K562 (cell line): Measurements from ENCODE around the gene PSMC6. TPM values are rescaled to one million over a fixed set of nuclear protein-coding genes. Genes with fewer than 3 reads are reported as not detected.
A peak's percentile ranks its signal among the peaks of the same experiment; 100 is the strongest.

Source experiments
- GTF2E2 ChIP-seq: fragments of 200-800 bp; sonication (Bioruptor generic); IDR thresholded peaks from 2 replicates; pipeline ENCODE4 v1.6.1; 2016; ENCODE audit warnings: missing genetic modification characterization, missing compliant biosample characterization
- HNRNPK ChIP-seq: fragments of 200-400 bp; formaldehyde crosslinking; IDR thresholded peaks from one replicate; pipeline ENCODE4 v1.6.1; 2018; ENCODE audit warnings: mild to moderate bottlenecking, low read depth, low read length; ENCODE audit not compliant: poor library complexity, severe bottlenecking
- IRF2 ChIP-seq: sonication (generic); formaldehyde crosslinking; IDR thresholded peaks from 2 replicates; pipeline ENCODE4 v1.8.1; 2022; ENCODE audit warnings: mild to moderate bottlenecking, missing genetic modification reagents
- JUN ChIP-seq, 2 experiments: sonication (generic) in 1 of 2; formaldehyde crosslinking in 1 of 2; IDR thresholded peaks; 2 replicates each; pipeline versions ENCODE4 v1.6.1 to v1.8.0; 2012 to 2022; ENCODE audit warnings: borderline replicate concordance in 2 of 2, mild to moderate bottlenecking in 2 of 2, improper control_type of control experiment in 1 of 2, low read depth in 1 of 2, low read length in 1 of 2, missing genetic modification reagents in 1 of 2
- KAT8 ChIP-seq: fragments of 450-650 bp; IDR thresholded peaks from 2 replicates; pipeline ENCODE4 v1.6.1; 2016; ENCODE audit warnings: low read depth, mild to moderate bottlenecking
- KDM1A ChIP-seq, 2 experiments: fragments of 450-650 bp; IDR thresholded peaks; 2 replicates each; pipeline ENCODE4 v1.6.1; 2016; ENCODE audit warnings: mild to moderate bottlenecking in 2 of 2
- ZNF165 ChIP-seq: fragments of 250-450 bp; sonication (Bioruptor Pico); IDR thresholded peaks from 2 replicates; pipeline ENCODE4 v1.4.0; 2020; ENCODE audit warnings: borderline replicate concordance
- ZNF764 ChIP-seq: fragments of 250-450 bp; sonication (Bioruptor Pico); IDR thresholded peaks from 2 replicates; pipeline ENCODE4 v1.4.0; 2020; ENCODE audit warnings: low read depth, mild to moderate bottlenecking, moderate library complexity
- polyA plus RNA-seq, 8 experiments: library from polyadenylated mRNA; depleted of rRNA in 4 of 8; stranded (reverse) in 5 of 8; unstranded in 3 of 8; fragments of >200 nt; fragmentation: Nextera tagmentation in 2 of 8; fragmentation: Illumina TruSeq in 1 of 8; extraction: Ambion mirVana in 2 of 8; extraction: Trizol in 1 of 8; gene quantifications; 2 replicates each; pipeline versions ENCODE4 v1.2.1 to v1.2.3, GENCODE V29; 2011 to 2014; ENCODE audit warnings: inconsistent platforms in 1 of 8, missing spikeins in 1 of 8
- total RNA-seq, 7 experiments: library from RNA; depleted of rRNA in 6 of 7; stranded (reverse); fragments of >200 nt in 6 of 7; fragmentation: Illumina TruSeq in 2 of 7; extraction: Trizol in 2 of 7; gene quantifications; 2 replicates each; pipeline versions ENCODE4 v1.2.1 to v1.2.3, GENCODE V29; 2011 to 2021; ENCODE audit warnings: low replicate concordance in 1 of 7
- TF ChIP-seq, protein P1 (sequence below), 2 experiments: fragments of 450-650 bp; IDR thresholded peaks; 2 replicates each; pipeline ENCODE4 v1.6.1; 2018; ENCODE audit warnings: mild to moderate bottlenecking in 2 of 2, low read depth in 1 of 2; ENCODE audit not compliant: partially characterized antibody in 2 of 2
- TF ChIP-seq, protein P2 (sequence below): fragments of 250-450 bp; sonication (Bioruptor Pico); IDR thresholded peaks from 2 replicates; pipeline ENCODE4 v1.8.0; 2022; ENCODE audit warnings: inconsistent platforms
- TF ChIP-seq, protein P3 (sequence below): fragments of 450-650 bp; IDR thresholded peaks from 2 replicates; pipeline ENCODE4 v1.6.1; 2017; ENCODE audit warnings: mild to moderate bottlenecking, moderate library complexity
- TF ChIP-seq, protein P4 (sequence below): IDR thresholded peaks from 2 replicates; pipeline ENCODE4 v1.6.1; 2011; ENCODE audit warnings: borderline replicate concordance, low read depth, mild to moderate bottlenecking, moderate library complexity, low read length; ENCODE audit not compliant: insufficient read depth, poor library complexity, severe bottlenecking
- TF ChIP-seq, protein P5 (sequence below): fragments of 450-650 bp; formaldehyde crosslinking; IDR thresholded peaks from 2 replicates; pipeline ENCODE4 v1.4.0; 2020; ENCODE audit warnings: mild to moderate bottlenecking, mixed read lengths

Gene PSMC6
- total and polyA plus RNA-seq, 9 of the 15 experiments (the other 6 are each of a cell fraction or from before 2014, with no cell fraction given) = 91.4 to 224 (median 182) TPM

DNA sequence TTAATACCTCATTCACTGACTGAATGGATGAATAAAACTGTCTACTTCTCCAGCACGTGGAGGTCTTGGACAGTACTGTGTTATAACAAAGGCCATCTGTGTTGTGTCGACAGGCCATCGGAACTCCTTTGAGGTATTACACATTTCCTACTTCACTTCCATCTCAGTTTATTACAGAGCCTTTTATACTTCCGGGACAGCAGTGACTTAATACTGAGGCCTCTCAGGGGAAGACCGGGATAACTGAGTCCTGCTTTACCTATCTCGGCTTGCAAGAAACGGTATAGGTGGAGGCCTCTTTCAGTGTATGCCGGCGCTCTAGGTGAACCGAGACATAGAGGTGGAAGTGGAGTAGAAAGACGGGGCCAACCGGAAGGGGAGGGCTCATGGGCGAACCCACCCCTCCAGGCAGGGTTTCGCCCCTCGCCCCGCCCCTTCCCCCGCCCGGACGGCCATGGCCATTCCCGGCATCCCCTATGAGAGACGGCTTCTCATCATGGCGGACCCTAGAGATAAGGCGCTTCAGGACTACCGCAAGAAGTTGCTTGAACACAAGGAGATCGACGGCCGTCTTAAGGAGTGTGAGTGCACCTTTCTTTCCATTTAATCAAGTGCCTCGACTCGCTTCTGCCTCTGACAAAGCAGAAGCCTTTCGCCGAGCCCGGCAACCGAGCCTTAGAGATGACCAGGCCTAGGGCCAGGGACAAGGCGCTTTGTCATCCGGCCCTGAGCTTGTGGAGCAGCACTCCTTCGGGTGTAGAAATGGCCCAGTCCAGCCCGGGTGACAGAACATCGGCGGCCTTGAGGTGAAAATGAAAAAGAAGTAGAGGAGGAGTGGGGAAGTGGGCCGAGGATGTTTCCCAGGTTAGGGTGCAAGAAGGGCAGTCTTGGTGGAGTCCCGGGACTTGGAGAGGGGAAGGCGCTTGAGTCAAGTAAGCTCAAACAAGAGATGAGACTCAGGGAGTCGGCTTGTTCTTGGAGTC, at the start of gene PSMC6 (continued):
- TF ChIP-seq, protein P1, sequence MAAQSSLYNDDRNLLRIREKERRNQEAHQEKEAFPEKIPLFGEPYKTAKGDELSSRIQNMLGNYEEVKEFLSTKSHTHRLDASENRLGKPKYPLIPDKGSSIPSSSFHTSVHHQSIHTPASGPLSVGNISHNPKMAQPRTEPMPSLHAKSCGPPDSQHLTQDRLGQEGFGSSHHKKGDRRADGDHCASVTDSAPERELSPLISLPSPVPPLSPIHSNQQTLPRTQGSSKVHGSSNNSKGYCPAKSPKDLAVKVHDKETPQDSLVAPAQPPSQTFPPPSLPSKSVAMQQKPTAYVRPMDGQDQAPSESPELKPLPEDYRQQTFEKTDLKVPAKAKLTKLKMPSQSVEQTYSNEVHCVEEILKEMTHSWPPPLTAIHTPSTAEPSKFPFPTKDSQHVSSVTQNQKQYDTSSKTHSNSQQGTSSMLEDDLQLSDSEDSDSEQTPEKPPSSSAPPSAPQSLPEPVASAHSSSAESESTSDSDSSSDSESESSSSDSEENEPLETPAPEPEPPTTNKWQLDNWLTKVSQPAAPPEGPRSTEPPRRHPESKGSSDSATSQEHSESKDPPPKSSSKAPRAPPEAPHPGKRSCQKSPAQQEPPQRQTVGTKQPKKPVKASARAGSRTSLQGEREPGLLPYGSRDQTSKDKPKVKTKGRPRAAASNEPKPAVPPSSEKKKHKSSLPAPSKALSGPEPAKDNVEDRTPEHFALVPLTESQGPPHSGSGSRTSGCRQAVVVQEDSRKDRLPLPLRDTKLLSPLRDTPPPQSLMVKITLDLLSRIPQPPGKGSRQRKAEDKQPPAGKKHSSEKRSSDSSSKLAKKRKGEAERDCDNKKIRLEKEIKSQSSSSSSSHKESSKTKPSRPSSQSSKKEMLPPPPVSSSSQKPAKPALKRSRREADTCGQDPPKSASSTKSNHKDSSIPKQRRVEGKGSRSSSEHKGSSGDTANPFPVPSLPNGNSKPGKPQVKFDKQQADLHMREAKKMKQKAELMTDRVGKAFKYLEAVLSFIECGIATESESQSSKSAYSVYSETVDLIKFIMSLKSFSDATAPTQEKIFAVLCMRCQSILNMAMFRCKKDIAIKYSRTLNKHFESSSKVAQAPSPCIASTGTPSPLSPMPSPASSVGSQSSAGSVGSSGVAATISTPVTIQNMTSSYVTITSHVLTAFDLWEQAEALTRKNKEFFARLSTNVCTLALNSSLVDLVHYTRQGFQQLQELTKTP (IDR thresholded peaks at IDR 0.05; ENCODE audit: low read depth in 1 of 2, partially characterized antibody in 2 of 2) = no peak
- TF ChIP-seq HNRNPK = no peak
- TF ChIP-seq, protein P2, sequence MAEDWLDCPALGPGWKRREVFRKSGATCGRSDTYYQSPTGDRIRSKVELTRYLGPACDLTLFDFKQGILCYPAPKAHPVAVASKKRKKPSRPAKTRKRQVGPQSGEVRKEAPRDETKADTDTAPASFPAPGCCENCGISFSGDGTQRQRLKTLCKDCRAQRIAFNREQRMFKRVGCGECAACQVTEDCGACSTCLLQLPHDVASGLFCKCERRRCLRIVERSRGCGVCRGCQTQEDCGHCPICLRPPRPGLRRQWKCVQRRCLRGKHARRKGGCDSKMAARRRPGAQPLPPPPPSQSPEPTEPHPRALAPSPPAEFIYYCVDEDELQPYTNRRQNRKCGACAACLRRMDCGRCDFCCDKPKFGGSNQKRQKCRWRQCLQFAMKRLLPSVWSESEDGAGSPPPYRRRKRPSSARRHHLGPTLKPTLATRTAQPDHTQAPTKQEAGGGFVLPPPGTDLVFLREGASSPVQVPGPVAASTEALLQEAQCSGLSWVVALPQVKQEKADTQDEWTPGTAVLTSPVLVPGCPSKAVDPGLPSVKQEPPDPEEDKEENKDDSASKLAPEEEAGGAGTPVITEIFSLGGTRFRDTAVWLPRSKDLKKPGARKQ (CRISPR knock-in tag) = no peak
- TF ChIP-seq GTF2E2 (tag) = 0 out of 2 replicates have a peak, but pooled peaks have one; percentile 38
- no peak for TF ChIP-seq ZNF764 (CRISPR knock-in tag)
- no peak for TF ChIP-seq KDM1A (IDR thresholded peaks at IDR 0.05)
- no peak for TF ChIP-seq KAT8
- TF ChIP-seq, protein P3, sequence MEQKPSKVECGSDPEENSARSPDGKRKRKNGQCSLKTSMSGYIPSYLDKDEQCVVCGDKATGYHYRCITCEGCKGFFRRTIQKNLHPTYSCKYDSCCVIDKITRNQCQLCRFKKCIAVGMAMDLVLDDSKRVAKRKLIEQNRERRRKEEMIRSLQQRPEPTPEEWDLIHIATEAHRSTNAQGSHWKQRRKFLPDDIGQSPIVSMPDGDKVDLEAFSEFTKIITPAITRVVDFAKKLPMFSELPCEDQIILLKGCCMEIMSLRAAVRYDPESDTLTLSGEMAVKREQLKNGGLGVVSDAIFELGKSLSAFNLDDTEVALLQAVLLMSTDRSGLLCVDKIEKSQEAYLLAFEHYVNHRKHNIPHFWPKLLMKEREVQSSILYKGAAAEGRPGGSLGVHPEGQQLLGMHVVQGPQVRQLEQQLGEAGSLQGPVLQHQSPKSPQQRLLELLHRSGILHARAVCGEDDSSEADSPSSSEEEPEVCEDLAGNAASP = no peak
- no peak for TF ChIP-seq JUN (IDR thresholded peaks at IDR 0.05; ENCODE audit: borderline replicate concordance, low read depth, low read length)
- TF ChIP-seq JUN (CRISPR knock-in tag; IDR thresholded peaks at IDR 0.05; ENCODE audit: borderline replicate concordance) = no peak
- no peak for TF ChIP-seq IRF2 (CRISPR knock-in tag)
- TF ChIP-seq, protein P4, sequence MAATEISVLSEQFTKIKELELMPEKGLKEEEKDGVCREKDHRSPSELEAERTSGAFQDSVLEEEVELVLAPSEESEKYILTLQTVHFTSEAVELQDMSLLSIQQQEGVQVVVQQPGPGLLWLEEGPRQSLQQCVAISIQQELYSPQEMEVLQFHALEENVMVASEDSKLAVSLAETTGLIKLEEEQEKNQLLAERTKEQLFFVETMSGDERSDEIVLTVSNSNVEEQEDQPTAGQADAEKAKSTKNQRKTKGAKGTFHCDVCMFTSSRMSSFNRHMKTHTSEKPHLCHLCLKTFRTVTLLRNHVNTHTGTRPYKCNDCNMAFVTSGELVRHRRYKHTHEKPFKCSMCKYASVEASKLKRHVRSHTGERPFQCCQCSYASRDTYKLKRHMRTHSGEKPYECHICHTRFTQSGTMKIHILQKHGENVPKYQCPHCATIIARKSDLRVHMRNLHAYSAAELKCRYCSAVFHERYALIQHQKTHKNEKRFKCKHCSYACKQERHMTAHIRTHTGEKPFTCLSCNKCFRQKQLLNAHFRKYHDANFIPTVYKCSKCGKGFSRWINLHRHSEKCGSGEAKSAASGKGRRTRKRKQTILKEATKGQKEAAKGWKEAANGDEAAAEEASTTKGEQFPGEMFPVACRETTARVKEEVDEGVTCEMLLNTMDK = no peak
- TF ChIP-seq, protein P5, sequence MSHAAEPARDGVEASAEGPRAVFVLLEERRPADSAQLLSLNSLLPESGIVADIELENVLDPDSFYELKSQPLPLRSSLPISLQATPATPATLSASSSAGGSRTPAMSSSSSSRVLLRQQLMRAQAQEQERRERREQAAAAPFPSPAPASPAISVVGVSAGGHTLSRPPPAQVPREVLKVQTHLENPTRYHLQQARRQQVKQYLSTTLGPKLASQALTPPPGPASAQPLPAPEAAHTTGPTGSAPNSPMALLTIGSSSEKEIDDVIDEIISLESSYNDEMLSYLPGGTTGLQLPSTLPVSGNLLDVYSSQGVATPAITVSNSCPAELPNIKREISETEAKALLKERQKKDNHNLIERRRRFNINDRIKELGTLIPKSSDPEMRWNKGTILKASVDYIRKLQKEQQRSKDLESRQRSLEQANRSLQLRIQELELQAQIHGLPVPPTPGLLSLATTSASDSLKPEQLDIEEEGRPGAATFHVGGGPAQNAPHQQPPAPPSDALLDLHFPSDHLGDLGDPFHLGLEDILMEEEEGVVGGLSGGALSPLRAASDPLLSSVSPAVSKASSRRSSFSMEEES (CRISPR knock-in tag) = no peak
- no peak for TF ChIP-seq ZNF165 (CRISPR knock-in tag)
